ENCODE measurements around the gene TTC32. TPM values are rescaled to one million over a fixed set of nuclear protein-coding genes. Genes with fewer than 3 reads are reported as not detected.

The TTC32 gene
- total and polyA plus RNA-seq, 2 of the 4 experiments (the other 2 are of a cell fraction), result 1.1 to 3.9 TPM

GRCh38 chr2:19882286-19882685 is 19.5 kb downstream of the TTC32 start:
- Histone ChIP-seq H3K4me3 (ENCODE audit: insufficient read depth, low read depth, low read length) (no peak overlapping the region), H3K9me1 (ENCODE audit: insufficient read depth, low read length) (no peaks in the 10 kb centered on the region), H3K4me1 (ENCODE audit: control insufficient read depth, insufficient read depth, low read length) (no peaks in the 10 kb centered on the region), H2AFZ (replicated peaks; ENCODE audit: low read length, poor library complexity) (no peak overlapping the region), H4K8ac (ENCODE audit: low read depth in 2 of 2, low read length in 2 of 2) (no peak overlapping the region), H3K36me3 (ENCODE audit: control insufficient read depth, insufficient read depth, low read length) (no peaks in the 10 kb centered on the region), H2AK9ac (replicated peaks; ENCODE audit: low read depth, low read length, poor library complexity) (no peak overlapping the region), H4K5ac (ENCODE audit: low read depth, low read length) (no peak overlapping the region), H3K79me1 (ENCODE audit: low read depth in 1 of 2, low read length in 2 of 2) (no peaks in the 10 kb centered on the region), H2BK120ac (ENCODE audit: low read depth, low read length) (no peak overlapping the region), H2BK5ac (ENCODE audit: low read depth, low read length, poor library complexity, severe bottlenecking) (no peak overlapping the region), H3K27ac (ENCODE audit: insufficient read depth, low read length) (no peak overlapping the region), H3K18ac (ENCODE audit: low read depth, low read length) (no peak overlapping the region), H2AK5ac (ENCODE audit: low read depth, low read length) (no peak overlapping the region), H3K14ac (replicated peaks; ENCODE audit: low read depth, low read length) (no peak overlapping the region), H2BK20ac (ENCODE audit: low read depth, low read length) (no peak overlapping the region), H3K23ac (ENCODE audit: low read depth, low read length) (no peak overlapping the region), H3K9me3 (ENCODE audit: control insufficient read depth, insufficient read depth, low read length) (no peaks in the 10 kb centered on the region), H4K91ac (ENCODE audit: insufficient read depth, low read depth, low read length) (no peak overlapping the region), H2BK15ac (ENCODE audit: low read depth, low read length) (no peak overlapping the region), H3K56ac (ENCODE audit: extremely low read depth, insufficient read depth, low read length) (no peak overlapping the region), H3K4me2 (ENCODE audit: low read depth, low read length) (no peak overlapping the region), H3K27me3 (ENCODE audit: control insufficient read depth, insufficient read depth, low read length) (peaks cover 16% of the 10 kb centered on the region), H3K9ac (ENCODE audit: low read depth, low read length) (no peak overlapping the region), H3K4ac (ENCODE audit: low read depth, low read length) (no peak overlapping the region), H4K20me1 (ENCODE audit: insufficient read depth, low read length) (no peaks in the 10 kb centered on the region)
- ATAC-seq (ENCODE audit: low read depth) (no peak), DNase-seq (no peak)
- intact Hi-C loops (cut with micrococcal nuclease), result no loop called here
- no TSS peak for BruUV-seq (replicated peaks)
- WGBS, 2 experiments (ENCODE audit: extremely low coverage in 2 of 2, insufficient read length in 1 of 2), result 83% methylated on average over 1 of the region's 2 CpGs; no CpG with 5 or more reads in 1 of the 2 experiments
- in situ Hi-C loops (cut with MboI; ENCODE audit: low sequenced_read_pairs), result no loop called here
- no peak for TF ChIP-seq FOS (IDR thresholded peaks at IDR 0.05; ENCODE audit: low read depth, low read length)
- TF ChIP-seq RAD21 (IDR thresholded peaks at IDR 0.05; ENCODE audit: low read length), result no peak
- no peak for TF ChIP-seq BHLHE40 (IDR thresholded peaks at IDR 0.05; ENCODE audit: low read depth, low read length)
- TF ChIP-seq CHD1 (IDR thresholded peaks at IDR 0.05; ENCODE audit: low read depth, low read length), result no peak
- TF ChIP-seq SMC3 (IDR thresholded peaks at IDR 0.05; ENCODE audit: low read depth, low read length), result no peak
- no peak for TF ChIP-seq MAFK (IDR thresholded peaks at IDR 0.05; ENCODE audit: low read depth, low read length)
- TF ChIP-seq, protein P1, sequence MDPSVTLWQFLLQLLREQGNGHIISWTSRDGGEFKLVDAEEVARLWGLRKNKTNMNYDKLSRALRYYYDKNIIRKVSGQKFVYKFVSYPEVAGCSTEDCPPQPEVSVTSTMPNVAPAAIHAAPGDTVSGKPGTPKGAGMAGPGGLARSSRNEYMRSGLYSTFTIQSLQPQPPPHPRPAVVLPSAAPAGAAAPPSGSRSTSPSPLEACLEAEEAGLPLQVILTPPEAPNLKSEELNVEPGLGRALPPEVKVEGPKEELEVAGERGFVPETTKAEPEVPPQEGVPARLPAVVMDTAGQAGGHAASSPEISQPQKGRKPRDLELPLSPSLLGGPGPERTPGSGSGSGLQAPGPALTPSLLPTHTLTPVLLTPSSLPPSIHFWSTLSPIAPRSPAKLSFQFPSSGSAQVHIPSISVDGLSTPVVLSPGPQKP (IDR thresholded peaks at IDR 0.05; ENCODE audit: borderline replicate concordance, low read depth, low read length), result no peak
- no peak for TF ChIP-seq RCOR1 (IDR thresholded peaks at IDR 0.05; ENCODE audit: insufficient replicate concordance, low read length)
- TF ChIP-seq MXI1 (IDR thresholded peaks at IDR 0.05; ENCODE audit: borderline replicate concordance, low read depth, low read length), result no peak
- no peak for TF ChIP-seq POLR2A (IDR thresholded peaks at IDR 0.05; ENCODE audit: low read depth, low read length)
- no peak for TF ChIP-seq CEBPB (IDR thresholded peaks at IDR 0.05; ENCODE audit: low read depth, low read length)
- no peak for TF ChIP-seq NFE2L2 (IDR thresholded peaks at IDR 0.05; ENCODE audit: low read depth, low read length)
- TF ChIP-seq, protein P2, sequence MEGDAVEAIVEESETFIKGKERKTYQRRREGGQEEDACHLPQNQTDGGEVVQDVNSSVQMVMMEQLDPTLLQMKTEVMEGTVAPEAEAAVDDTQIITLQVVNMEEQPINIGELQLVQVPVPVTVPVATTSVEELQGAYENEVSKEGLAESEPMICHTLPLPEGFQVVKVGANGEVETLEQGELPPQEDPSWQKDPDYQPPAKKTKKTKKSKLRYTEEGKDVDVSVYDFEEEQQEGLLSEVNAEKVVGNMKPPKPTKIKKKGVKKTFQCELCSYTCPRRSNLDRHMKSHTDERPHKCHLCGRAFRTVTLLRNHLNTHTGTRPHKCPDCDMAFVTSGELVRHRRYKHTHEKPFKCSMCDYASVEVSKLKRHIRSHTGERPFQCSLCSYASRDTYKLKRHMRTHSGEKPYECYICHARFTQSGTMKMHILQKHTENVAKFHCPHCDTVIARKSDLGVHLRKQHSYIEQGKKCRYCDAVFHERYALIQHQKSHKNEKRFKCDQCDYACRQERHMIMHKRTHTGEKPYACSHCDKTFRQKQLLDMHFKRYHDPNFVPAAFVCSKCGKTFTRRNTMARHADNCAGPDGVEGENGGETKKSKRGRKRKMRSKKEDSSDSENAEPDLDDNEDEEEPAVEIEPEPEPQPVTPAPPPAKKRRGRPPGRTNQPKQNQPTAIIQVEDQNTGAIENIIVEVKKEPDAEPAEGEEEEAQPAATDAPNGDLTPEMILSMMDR (conservative IDR thresholded peaks at IDR 0.05; ENCODE audit: low read depth, low read length), result no peak
- TF ChIP-seq USF2 (IDR thresholded peaks at IDR 0.05; ENCODE audit: low read depth, low read length), result no peak
- TF ChIP-seq MAZ (IDR thresholded peaks at IDR 0.05; ENCODE audit: borderline replicate concordance, low read depth, low read length), result no peak
- TF ChIP-seq RFX5 (IDR thresholded peaks at IDR 0.05; ENCODE audit: low read depth, low read length), result no peak
- POLR2A ChIA-PET (ENCODE audit: unreplicated experiment), result no interaction called here
- dilution Hi-C loops (cut with HindIII; ENCODE audit: low sequenced_read_pairs, unreplicated experiment), result no loop called here
- CTCF ChIA-PET, result no interaction called here

Measured in IMR-90 (cell line).